ENCODE measurements around the gene TRIM72. TPM values are rescaled to one million over a fixed set of nuclear protein-coding genes. Genes with fewer than 3 reads are reported as not detected.
"Not testable (repeated sequence)": the region's sequence is repeated elsewhere in the genome, so short reads cannot be mapped to it uniquely, and the experiment has no call there.

Gene TRIM72
- total and polyA plus RNA-seq, 11 donors = 0.32 to 3.4 (median 1.4) TPM

DNA sequence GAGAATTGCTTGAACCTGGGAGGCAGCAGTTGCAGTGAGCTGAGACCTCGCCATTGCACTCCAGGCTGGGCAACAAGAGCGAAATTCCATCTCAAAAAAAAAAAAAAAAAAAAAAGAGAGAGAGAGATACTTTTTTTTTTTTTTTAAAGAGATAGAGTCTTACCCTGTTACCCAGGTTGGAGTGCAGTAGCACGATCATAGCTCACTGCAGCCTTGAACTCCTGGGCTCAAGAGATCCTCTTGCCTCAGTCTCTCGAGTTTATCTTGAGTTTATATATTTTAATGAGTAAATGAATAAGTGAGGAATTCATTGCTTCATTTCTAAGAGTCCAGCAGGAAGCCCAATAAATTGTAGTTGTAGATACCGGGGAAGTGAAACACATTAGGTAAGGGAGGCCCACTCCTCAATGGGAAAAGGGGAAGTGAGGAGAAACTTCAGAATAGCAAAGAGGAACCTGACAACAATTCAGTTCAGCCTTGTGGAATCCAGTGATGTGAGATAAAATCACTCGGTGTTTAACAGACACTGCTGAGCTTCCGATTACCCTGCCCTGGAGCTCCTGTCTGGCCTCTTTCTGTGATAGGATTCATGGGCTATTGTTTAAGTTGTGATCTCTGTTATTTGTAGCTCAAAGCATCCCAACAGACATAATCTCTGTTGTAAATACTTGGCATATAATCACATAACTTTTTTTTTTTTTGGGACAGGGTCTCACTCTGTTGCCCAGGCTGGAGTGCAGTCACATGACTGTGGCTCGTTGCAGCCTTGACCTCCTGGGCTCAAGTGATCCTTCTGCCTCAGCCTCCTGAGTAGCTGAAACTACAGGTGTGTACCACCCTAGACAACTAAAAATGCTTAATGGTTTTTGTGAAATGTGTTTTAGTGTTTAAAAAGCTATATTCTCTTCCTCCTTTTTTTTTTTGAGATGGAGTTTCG, 30.1 kb downstream of the TRIM72 start:
- ATAC-seq = no peak
- H3K4me1 ChIP-seq = peaks cover 0 to 9% (median 0%) of the 10 kb centered on the region in 12 donors
- no peaks in the 10 kb centered on the region for H3K9me3 ChIP-seq
- DNase-seq = no peak
- intact Hi-C loops (cut with DNase I) = no loop called here
- WGBS, 4 donors = 52 to 61% (median 58%) methylated on average over 9 of the region's 9 CpGs
- no peak overlapping the region for H3K4me3 ChIP-seq
- TF ChIP-seq, protein P1, sequence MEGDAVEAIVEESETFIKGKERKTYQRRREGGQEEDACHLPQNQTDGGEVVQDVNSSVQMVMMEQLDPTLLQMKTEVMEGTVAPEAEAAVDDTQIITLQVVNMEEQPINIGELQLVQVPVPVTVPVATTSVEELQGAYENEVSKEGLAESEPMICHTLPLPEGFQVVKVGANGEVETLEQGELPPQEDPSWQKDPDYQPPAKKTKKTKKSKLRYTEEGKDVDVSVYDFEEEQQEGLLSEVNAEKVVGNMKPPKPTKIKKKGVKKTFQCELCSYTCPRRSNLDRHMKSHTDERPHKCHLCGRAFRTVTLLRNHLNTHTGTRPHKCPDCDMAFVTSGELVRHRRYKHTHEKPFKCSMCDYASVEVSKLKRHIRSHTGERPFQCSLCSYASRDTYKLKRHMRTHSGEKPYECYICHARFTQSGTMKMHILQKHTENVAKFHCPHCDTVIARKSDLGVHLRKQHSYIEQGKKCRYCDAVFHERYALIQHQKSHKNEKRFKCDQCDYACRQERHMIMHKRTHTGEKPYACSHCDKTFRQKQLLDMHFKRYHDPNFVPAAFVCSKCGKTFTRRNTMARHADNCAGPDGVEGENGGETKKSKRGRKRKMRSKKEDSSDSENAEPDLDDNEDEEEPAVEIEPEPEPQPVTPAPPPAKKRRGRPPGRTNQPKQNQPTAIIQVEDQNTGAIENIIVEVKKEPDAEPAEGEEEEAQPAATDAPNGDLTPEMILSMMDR (IDR thresholded peaks at IDR 0.05) = no peak
- no peak for TF ChIP-seq POLR2A (IDR thresholded peaks at IDR 0.05)
- peaks cover 0 to 16% (median 7%) of the 10 kb centered on the region in 9 donors for H3K27me3 ChIP-seq
- no peaks in the 10 kb centered on the region for H3K36me3 ChIP-seq
- peak overlapping the region in 1 of 12 donors; percentile 18 for H3K27ac ChIP-seq

- H3K9me3 ChIP-seq; H3K36me3 ChIP-seq; DNase-seq; H3K4me3 ChIP-seq; ATAC-seq; intact Hi-C loops (cut with DNase I); H3K4me1 ChIP-seq; H3K27ac ChIP-seq: not testable (repeated sequence)
- 23 to 46% (median 35%) methylated on average over 8 of the region's 8 CpGs for WGBS, 4 donors
- peaks cover 0 to 17% (median 7%) of the 10 kb centered on the region in 9 donors for H3K27me3 ChIP-seq
These were observed 31.7 kb downstream of the TRIM72 start for GRCh38 chr16:31245598-31245997.

DNA sequence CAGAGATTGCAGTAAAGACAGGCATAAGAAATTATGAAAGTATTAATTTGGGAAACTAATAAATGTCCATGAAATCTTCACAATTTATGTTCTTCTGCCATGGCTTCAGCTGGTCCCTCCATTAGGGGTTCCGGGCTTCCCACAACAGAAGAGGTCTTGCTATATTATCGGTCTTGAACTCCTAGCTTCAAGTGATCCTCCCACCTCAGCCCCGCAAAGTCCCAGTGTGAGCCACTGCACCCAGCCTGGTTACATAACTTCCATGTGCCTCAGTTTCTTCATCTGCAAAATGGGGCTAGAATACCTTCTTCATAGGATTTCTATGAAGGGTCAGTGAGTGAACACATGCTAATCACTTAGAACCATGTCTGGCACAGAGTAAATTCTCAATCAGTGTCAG, 32.4 kb downstream of the TRIM72 start:
- Histone ChIP-seq H3K9me3 (no peaks in the 10 kb centered on the region), H3K36me3 (no peaks in the 10 kb centered on the region), H3K4me1 (peaks cover 0 to 9% (median 0%) of the 10 kb centered on the region in 12 donors), H3K27me3 (peaks cover 0 to 24% (median 7%) of the 10 kb centered on the region in 9 donors), H3K4me3 (no peak overlapping the region), H3K27ac (no peak overlapping the region)
- TF ChIP-seq, protein P1 (IDR thresholded peaks at IDR 0.05) = no peak
- TF ChIP-seq POLR2A (IDR thresholded peaks at IDR 0.05) = no peak
- WGBS, 4 donors = 93 to 96% (median 94%) methylated on average over 3 of the region's 3 CpGs
- intact Hi-C loops (cut with DNase I) = no loop called here
- no peak for ATAC-seq
- DNase-seq = no peak

- Histone ChIP-seq H3K9me3 (no peaks in the 10 kb centered on the region), H3K27me3 (peaks cover 0 to 24% (median 7%) of the 10 kb centered on the region in 9 donors), H3K4me3 (no peak overlapping the region), H3K27ac (no peak overlapping the region), H3K4me1 (peaks cover 0 to 18% (median 0%) of the 10 kb centered on the region in 12 donors), H3K36me3 (no peaks in the 10 kb centered on the region)
- no peak for DNase-seq
- 68 to 74% (median 72%) methylated on average over 4 to 5 of the region's 5 CpGs for WGBS, 4 donors
- intact Hi-C loops (cut with DNase I) = no loop called here
- no peak for ATAC-seq
- TF ChIP-seq, protein P1 (IDR thresholded peaks at IDR 0.05) = no peak
- no peak for TF ChIP-seq POLR2A (IDR thresholded peaks at IDR 0.05)
These were observed 34.4 kb downstream of the TRIM72 start for GRCh38 chr16:31248344-31248743.
